ENCODE measurements around the gene CACNB1.
"Not testable (repeated sequence)": the region's sequence is repeated elsewhere in the genome, so short reads cannot be mapped to it uniquely, and the experiment has no call there.

The CACNB1 gene

GRCh38 chr17:39130205-39130604 lies 67.3 kb downstream of the CACNB1 start:
- in situ Hi-C loops (cut with MboI; ENCODE audit: low sequenced_read_pairs) = no loop called here

GRCh38 chr17:39129544-39129943 lies 67.9 kb downstream of the CACNB1 start:
- in situ Hi-C loops (cut with MboI; ENCODE audit: low sequenced_read_pairs) = not testable (repeated sequence)

DNA sequence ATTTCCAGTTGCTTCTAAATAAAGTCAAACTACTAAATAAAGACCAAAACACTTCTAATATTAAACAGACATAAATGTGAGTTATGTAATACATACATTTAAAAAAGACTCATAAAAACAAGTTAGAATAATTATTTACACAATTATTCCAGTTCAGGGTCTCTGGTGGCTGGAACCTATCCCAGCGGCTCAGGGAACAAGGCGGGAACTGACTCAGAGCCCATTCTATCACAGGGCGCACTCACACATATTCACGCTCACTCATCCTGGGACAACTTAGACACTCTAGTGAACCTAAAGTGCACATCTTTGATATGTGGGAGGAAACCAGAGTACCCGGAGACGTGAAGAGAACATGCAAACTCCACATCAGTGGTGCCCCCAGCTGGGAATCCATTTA lies 71.0 kb downstream of the CACNB1 start:
- in situ Hi-C loops (cut with MboI; ENCODE audit: low sequenced_read_pairs) = no loop called here

GRCh38 chr17:39125143-39125875 lies 72.2 kb downstream of the CACNB1 start:
- in situ Hi-C loops (cut with MboI; ENCODE audit: low sequenced_read_pairs) = no loop called here

DNA sequence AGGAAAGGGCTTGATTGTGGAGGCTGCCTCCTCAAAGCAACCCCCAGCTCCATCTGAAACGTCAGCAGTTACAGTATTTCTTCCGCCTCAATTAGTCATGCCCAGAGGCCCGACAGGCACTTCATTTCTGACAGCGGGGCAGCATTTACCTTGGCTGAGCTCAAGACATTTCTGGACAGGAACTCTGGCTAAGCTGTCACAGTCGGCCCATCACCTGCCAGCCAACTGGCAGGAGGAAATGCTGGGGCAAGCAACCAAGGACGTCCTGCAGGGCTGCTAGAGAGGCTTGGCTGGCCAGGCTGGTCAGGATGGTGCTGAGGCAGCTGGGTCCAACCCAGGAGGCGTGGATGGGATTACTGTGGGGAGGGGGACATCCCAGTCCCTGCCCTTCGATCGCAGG lies 73.8 kb downstream of the CACNB1 start:
- in situ Hi-C loops (cut with MboI; ENCODE audit: low sequenced_read_pairs) = no loop called here

Data from HL-60/S4 treated with phorbol 12-myristate 13-acetate at 8.2 ng/mL for 4 days and 3 days (cell line).